ENCODE results near the gene SLC25A12.
A peak's percentile ranks its signal among the peaks of the same experiment; 100 is the strongest.
"Not testable (repeated sequence)": the region's sequence is repeated elsewhere in the genome, so short reads cannot be mapped to it uniquely, and the experiment has no call there.

The SLC25A12 gene

DNA sequence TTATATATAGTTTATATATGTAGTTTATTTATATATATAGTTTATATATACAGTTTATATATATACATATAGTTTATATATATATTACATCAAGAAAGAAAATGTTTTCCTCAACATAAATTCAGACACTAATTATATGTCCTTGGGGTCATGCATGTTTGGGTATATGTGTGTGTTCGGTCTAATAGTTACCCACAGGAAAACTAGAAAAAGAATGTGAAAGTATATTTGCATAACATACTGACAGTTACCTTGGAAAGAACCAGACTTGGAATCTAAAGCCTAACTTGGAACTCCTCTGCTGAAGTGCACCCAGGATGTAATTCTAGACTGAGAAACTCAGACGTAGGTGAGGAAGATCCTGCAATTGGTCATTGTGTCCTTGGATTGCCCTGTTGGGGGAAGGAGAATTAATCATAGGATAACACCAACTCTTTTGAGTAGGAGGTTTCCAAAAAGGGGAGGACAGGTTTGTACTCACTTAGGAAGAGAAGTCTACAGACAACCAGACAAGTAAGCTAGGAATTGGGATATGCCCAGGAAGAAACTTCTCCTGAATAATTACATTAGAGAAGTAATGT is 8.9 kb upstream of the SLC25A12 start:
- no peaks in the 10 kb centered on the region for H3K36me3 Mint-ChIP-seq
- peaks cover 4% of the 10 kb centered on the region for H3K4me1 Mint-ChIP-seq
- no peak overlapping the region for H3K27ac Mint-ChIP-seq
- H3K27me3 Mint-ChIP-seq, result peaks cover 1% of the 10 kb centered on the region
- no peak overlapping the region for H3K4me3 Mint-ChIP-seq
- DNase-seq (ENCODE audit: low spot score in 2 of 2) (no peak), ATAC-seq (ENCODE audit: low read depth) (peak; percentile 31)
- no peaks in the 10 kb centered on the region for H3K9me3 Mint-ChIP-seq

DNA sequence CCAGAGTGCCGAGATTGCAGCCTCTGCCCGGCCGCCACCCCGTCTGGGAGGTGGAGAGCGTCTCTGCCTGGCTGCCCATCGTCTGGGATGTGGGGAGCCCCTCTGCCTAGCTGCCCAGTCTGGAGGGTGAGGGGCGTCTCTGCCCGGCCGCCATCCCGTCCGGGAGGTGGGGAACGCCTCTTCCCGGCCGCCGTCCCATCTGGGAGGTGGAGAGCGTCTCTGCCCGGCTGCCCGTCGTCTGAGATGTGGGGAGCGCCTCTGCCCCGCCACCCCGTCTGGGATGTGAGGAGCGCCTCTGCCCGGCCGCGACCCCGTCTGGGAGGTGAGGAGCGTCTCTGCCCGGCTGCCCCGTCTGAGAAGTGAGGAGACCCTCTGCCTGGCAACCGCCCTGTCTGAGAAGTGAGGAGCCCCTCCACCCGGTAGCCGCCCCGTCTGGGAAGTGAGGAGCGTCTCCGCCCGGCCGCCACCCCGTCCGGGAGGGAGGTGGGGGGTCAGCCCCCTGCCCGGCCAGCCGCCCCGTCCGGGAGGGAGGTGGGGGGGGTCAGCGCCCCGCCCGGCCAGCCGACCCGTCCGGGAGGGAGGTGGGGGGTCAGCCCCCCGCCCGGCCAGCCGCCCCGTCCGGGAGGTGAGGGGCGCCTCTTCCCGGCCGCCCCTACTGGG is 5.7 kb upstream of the SLC25A12 start:
- H3K9me3 Mint-ChIP-seq; H3K4me3 Mint-ChIP-seq; ATAC-seq (ENCODE audit: low read depth); H3K27ac Mint-ChIP-seq; DNase-seq (ENCODE audit: low spot score in 2 of 2); H3K36me3 Mint-ChIP-seq; H3K27me3 Mint-ChIP-seq; H3K4me1 Mint-ChIP-seq: not testable (repeated sequence)

DNA sequence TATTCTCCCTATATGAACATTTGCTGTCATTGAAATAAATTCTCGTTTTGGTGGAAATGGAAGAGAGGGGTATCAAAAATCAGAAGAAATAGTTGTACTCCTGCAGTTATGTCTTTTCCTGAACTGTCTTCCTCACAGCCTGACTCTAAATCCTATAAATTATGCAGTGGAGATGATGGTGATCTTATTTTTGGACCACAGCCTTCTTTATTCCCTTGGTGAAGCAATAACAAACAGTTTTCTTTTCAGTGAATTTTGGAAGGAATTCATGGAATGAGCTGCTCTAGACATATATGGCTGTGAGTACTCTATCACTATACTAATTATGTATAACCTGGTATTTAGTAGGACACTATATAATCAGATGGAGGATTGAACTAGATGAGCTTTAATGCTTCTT is 1.7 kb upstream of the SLC25A12 start:
- peaks cover 18% of the 10 kb centered on the region for H3K4me1 Mint-ChIP-seq
- no peak for ATAC-seq (ENCODE audit: low read depth)
- no peaks in the 10 kb centered on the region for H3K27me3 Mint-ChIP-seq
- H3K9me3 Mint-ChIP-seq, result no peaks in the 10 kb centered on the region
- no peak overlapping the region for H3K4me3 Mint-ChIP-seq
- no peak for DNase-seq (ENCODE audit: low spot score in 2 of 2)
- H3K36me3 Mint-ChIP-seq, result peaks cover 6% of the 10 kb centered on the region
- H3K27ac Mint-ChIP-seq, result no peak overlapping the region

DNA sequence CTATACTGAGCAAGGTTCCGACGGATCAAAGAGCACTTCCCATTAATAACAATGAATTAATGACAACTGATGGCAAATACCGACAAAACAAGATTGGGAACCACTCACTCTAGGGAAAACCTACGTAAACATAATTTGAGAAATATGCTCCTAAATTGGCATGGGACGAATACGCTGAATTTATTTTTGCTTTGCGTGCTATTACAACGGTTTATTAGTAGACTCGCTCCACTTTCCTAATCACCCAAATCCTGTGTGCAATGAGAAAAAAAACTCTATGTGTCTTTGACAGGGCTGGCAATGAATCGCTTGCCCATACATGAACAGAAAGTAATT is 536 bp upstream of the SLC25A12 start:
- Mint-ChIP-seq H3K9me3 (no peaks in the 10 kb centered on the region), H3K36me3 (peaks cover 15% of the 10 kb centered on the region), H3K4me3 (peak overlapping the region; percentile 98), H3K27ac (peak overlapping the region; percentile 91), H3K4me1 (peaks cover 23% of the 10 kb centered on the region), H3K27me3 (no peaks in the 10 kb centered on the region)
- DNase-seq (ENCODE audit: low spot score in 2 of 2) (no peak), ATAC-seq (ENCODE audit: low read depth) (no peak)

DNA sequence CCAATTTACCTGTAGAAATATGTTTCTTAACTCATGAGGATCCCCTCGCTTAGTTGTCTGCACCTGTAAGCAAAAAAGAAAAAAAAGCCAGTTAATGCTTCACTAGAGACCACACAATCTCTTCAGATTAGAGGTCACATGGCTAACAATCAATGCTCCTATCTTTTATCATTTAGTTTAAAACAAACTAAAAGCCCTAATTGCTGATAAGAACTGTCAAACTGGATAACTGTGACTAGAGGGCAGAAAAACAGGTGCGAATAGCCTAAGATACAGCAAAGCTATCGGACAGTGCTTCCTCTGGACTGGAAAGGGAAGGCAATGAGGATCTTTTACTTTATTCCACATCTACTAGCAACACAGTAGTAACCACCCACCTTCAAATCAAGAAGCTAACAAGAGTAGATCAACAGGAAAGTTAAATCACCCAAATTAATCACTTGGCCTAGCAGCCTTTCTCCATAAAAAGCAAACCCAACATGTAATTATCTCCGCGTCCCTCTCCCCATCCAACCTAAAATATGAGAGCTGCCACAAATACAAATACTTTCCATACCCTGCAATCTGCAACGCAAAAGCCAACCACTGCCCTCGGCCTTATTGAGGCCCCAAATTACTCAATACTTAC is 734 bp downstream of the SLC25A12 start:
- H3K9me3 Mint-ChIP-seq, result no peaks in the 10 kb centered on the region

DNA sequence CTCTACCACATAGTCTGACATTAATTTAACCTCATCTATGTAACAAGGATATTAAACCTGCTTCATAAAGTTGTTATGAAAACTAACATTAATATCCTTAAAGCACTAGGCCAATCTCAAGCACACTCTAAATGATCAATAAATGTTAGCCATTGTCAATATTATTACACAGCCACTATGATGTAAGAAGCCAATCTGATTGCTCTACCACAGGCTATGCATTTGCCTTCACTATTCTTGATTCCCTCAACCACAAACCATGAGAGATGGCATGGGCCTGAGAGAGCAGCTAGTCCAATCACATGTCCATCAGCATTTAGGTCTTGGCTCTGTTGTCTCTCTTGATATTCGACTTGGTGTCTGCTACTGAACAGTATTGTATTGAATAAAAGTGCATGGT is 4.2 kb downstream of the SLC25A12 start:
- Mint-ChIP-seq H3K36me3 (peaks cover 19% of the 10 kb centered on the region), H3K9me3 (no peaks in the 10 kb centered on the region), H3K27ac (no peak overlapping the region), H3K4me1 (peaks cover 31% of the 10 kb centered on the region), H3K27me3 (no peaks in the 10 kb centered on the region), H3K4me3 (no peak overlapping the region)
- no peak for DNase-seq (ENCODE audit: low spot score in 2 of 2)
- ATAC-seq (ENCODE audit: low read depth), result no peak

More for the DNA sequence above, 734 bp downstream of the SLC25A12 start:
- Mint-ChIP-seq H3K4me1 (peaks cover 28% of the 10 kb centered on the region), H3K4me3 (peak overlapping the region; percentile 98), H3K27ac (peak overlapping the region; percentile 91), H3K36me3 (peaks cover 19% of the 10 kb centered on the region), H3K27me3 (no peaks in the 10 kb centered on the region)
- ATAC-seq (ENCODE audit: low read depth), result no peak
- no peak for DNase-seq (ENCODE audit: low spot score in 2 of 2)

DNA sequence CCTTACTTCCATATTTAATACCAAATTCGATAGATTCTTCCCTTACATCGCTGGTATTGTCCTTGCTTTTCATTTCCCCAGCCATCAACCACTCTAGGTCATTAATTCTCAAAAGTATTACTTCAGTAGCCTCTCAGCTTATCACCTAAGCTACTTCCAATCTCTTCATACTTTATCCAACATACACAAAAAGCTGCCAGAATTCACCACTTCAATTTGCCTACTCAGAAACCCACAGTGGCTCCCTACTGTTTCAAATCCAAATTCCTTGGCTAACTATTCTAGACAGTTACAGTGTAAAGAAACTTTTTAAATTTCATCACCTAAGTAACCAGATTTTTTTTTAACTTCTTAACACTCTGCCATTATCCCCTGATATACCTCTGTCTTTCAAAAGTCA is 4.7 kb downstream of the SLC25A12 start:
- peaks cover 29% of the 10 kb centered on the region for H3K4me1 Mint-ChIP-seq
- DNase-seq (ENCODE audit: low spot score in 2 of 2) (no peak), ATAC-seq (ENCODE audit: low read depth) (no peak)
- H3K36me3 Mint-ChIP-seq, result peaks cover 19% of the 10 kb centered on the region
- H3K27me3 Mint-ChIP-seq, result no peaks in the 10 kb centered on the region
- no peaks in the 10 kb centered on the region for H3K9me3 Mint-ChIP-seq
- H3K27ac Mint-ChIP-seq, result no peak overlapping the region
- H3K4me3 Mint-ChIP-seq, result no peak overlapping the region

DNA sequence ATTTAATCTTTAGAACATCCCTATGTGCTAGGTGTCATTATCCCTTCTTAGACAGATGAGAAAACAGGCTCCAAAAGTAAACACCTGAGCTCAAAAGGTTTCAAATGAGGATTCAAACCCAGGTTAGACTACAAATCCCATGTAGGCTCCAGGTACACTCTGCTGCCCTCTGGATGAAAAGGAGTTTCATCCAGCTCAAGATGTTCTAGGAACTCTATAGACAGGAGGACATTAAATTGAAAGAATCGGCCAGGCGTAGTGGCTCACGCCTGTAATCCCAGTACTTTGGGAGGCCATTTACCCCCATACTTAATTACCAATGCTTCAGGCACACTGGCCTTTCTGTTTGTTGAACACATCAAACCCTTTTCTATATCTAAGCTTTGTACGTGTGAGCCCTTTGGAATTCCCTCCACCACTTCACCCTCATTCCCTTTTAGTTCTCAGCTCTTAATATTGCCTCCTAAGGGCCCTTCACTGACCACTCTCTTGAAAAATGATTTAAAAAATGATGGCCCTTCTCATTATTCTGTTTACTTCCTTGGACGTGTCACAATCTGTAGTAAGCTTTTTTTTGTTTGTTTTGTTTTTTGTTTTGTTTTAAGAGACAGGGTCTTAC is 10.7 kb downstream of the SLC25A12 start:
- no peak for ATAC-seq (ENCODE audit: low read depth)
- Mint-ChIP-seq H3K36me3 (peaks cover 2% of the 10 kb centered on the region), H3K27me3 (no peaks in the 10 kb centered on the region), H3K4me3 (no peak overlapping the region), H3K27ac (peak overlapping the region; percentile 69), H3K4me1 (peaks cover 16% of the 10 kb centered on the region), H3K9me3 (no peaks in the 10 kb centered on the region)
- no peak for DNase-seq (ENCODE audit: low spot score in 2 of 2)

DNA sequence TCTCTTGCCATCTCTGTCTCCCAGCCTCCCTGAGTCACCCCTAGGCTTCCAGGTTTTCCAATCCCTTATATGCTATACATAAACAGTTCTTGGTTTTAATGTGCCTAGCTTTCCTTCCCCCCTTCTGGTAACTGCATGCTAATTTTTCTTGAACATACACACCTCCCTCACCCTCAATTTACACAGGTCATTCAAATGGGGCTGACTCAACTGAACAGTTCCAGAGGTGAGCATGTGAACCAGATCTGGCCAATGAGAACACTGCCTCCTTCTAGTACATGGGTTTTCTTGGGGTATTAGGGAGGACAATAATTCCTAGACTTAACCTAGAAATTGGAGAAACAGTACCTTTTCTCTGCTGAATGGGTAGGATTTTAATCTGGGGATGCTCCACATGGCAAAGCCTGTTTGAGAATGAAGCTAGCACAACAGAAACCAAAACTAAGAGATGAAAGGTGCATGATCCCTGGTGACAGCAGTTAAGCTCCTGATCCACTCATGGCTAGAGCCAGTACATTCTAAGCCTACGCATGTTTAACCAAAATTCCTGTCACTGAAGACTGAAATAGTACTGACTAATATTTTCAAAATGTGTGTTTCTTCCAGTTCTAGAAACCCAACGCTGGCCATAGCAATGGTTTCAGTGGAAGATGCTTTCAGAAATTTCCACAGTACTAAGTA is 11.8 kb downstream of the SLC25A12 start:
- Mint-ChIP-seq H3K4me3 (no peak overlapping the region), H3K9me3 (no peaks in the 10 kb centered on the region), H3K36me3 (peaks cover 2% of the 10 kb centered on the region), H3K27me3 (no peaks in the 10 kb centered on the region), H3K27ac (peak overlapping the region; percentile 50), H3K4me1 (peaks cover 11% of the 10 kb centered on the region)
- DNase-seq (ENCODE audit: low spot score in 2 of 2) (no peak), ATAC-seq (ENCODE audit: low read depth) (no peak)

DNA sequence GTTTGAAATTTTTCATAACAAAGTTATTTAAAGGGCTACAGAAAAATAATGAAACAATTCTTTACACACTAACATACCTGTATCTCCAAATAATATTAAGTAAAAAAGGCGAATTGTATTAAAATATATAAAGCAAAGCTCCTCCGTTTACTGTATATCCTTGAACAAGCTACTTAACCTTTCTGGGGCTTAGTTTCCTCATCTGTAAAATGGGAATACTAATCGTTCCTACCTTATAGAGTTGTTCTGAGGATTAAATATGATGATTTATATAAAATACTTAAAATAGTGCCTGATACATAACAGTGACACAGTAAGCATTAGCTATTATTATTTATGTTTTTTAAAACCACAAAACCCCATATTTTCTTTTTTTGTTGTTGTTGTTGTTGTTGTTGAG is 13.3 kb downstream of the SLC25A12 start:
- ATAC-seq (ENCODE audit: low read depth) (no peak), DNase-seq (ENCODE audit: low spot score in 2 of 2) (no peak)
- H3K4me1 Mint-ChIP-seq, result peaks cover 11% of the 10 kb centered on the region
- H3K36me3 Mint-ChIP-seq, result peaks cover 2% of the 10 kb centered on the region
- no peaks in the 10 kb centered on the region for H3K9me3 Mint-ChIP-seq
- H3K27me3 Mint-ChIP-seq, result no peaks in the 10 kb centered on the region
- no peak overlapping the region for H3K4me3 Mint-ChIP-seq
- no peak overlapping the region for H3K27ac Mint-ChIP-seq

DNA sequence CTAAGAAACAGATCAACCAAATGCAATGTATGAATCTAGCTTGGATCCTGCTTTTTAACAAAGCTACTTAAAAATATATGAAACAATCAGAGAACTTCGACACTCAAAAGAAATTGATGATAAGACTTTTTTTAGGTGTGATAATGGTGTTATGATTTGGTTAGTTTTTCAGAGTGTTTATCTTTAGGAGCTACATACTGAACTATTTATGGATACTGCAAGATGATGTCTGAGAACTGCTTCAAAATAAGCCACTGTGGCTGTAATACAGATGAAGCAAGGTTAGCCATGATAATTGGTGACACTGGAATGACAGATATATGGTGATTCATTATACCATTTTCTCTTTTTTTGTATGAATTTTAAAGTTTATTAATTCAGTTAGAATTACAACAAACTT is 14.2 kb downstream of the SLC25A12 start:
- Mint-ChIP-seq H3K27ac (no peak overlapping the region), H3K4me1 (peaks cover 11% of the 10 kb centered on the region)

DNA sequence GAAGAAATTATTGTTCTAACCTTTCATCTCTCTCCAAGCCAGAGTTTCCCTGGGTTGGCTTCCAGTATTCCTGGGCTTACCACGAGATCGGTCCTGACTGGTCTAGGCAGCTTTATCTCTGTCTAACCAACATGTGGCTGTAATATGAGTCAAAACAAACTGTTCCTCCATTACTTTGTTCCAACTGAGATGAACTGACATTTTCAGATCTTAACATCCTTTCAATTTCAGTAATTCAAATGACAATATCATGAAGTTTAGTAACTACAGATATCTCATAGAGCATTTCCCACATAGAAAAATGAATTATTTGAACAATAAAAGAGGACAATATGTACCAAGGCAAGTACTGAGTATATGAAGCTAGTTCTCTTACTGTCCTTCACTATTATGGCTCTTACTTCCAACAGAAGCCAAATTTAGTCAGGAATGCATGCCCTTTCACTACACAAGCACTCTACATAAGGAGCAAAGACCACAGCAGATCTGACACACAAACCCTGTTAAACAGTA is 15.5 kb downstream of the SLC25A12 start:
- DNase-seq (ENCODE audit: low spot score in 2 of 2) (no peak), ATAC-seq (ENCODE audit: low read depth) (no peak)
- H3K27ac Mint-ChIP-seq, result peak overlapping the region; percentile 63
- no peak overlapping the region for H3K4me3 Mint-ChIP-seq
- H3K9me3 Mint-ChIP-seq, result peaks cover 2% of the 10 kb centered on the region
- no peaks in the 10 kb centered on the region for H3K27me3 Mint-ChIP-seq
- peaks cover 12% of the 10 kb centered on the region for H3K36me3 Mint-ChIP-seq
- H3K4me1 Mint-ChIP-seq, result peaks cover 9% of the 10 kb centered on the region

More for the DNA sequence above, 14.2 kb downstream of the SLC25A12 start:
- no peak for ATAC-seq (ENCODE audit: low read depth)
- DNase-seq (ENCODE audit: low spot score in 2 of 2), result no peak
- H3K4me3 Mint-ChIP-seq, result no peak overlapping the region
- H3K36me3 Mint-ChIP-seq, result peaks cover 9% of the 10 kb centered on the region
- H3K9me3 Mint-ChIP-seq, result peaks cover 2% of the 10 kb centered on the region
- H3K27me3 Mint-ChIP-seq, result no peaks in the 10 kb centered on the region

DNA sequence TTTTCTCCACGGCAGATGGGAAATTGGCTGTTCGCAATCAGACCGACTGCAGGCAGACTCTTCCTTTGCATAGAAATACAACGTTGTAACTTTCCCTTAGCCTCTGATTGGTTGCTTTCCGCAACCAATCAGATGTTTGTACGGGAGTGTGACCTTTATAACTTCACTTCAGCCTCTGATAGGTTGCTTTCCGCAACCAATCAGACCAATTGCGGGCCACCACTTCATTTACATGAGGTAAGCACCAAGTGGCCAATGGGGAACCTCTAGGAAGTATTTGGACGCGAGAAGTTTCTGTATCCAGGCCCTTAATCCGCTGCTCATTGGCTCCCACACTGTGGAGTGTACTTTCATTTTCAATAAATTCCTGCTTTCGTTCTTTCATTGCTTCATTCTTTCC is 19.1 kb downstream of the SLC25A12 start:
- Mint-ChIP-seq H3K4me1 (peaks cover 10% of the 10 kb centered on the region), H3K9me3 (peaks cover 2% of the 10 kb centered on the region), H3K36me3 (peaks cover 30% of the 10 kb centered on the region), H3K27ac (no peak overlapping the region), H3K27me3 (no peaks in the 10 kb centered on the region), H3K4me3 (no peak overlapping the region)
- ATAC-seq (ENCODE audit: low read depth) (no peak), DNase-seq (ENCODE audit: low spot score in 2 of 2) (no peak)

DNA sequence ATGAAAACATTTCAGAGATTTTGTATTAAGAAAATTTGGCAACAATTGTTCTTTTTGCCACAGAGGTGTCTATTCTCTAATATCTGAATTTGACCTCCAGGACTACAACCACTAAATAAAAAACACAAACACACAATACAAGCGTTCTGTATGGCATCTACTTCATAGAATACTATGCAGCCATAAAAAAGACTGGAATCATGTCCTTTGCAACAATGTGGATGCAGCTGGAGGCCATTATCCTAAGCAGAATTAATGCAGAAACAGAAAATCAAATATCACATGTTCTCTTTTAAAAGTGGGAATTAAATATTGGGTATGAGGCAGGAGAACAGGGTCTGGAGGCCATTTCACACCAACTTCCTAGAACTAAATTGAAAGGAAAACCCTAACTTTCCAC is 19.5 kb downstream of the SLC25A12 start:
- no peak for ATAC-seq (ENCODE audit: low read depth)
- Mint-ChIP-seq H3K9me3 (peaks cover 2% of the 10 kb centered on the region), H3K27ac (no peak overlapping the region), H3K4me3 (no peak overlapping the region), H3K27me3 (no peaks in the 10 kb centered on the region), H3K4me1 (peaks cover 10% of the 10 kb centered on the region), H3K36me3 (peaks cover 30% of the 10 kb centered on the region)
- no peak for DNase-seq (ENCODE audit: low spot score in 2 of 2)
